Measurements from ENCODE around the gene AUTS2. TPM values are rescaled to one million over a fixed set of nuclear protein-coding genes. Genes with fewer than 3 reads are reported as not detected.

Gene AUTS2
- polyA plus RNA-seq, 1 donor from 2014 or later: 97.3 TPM

DNA sequence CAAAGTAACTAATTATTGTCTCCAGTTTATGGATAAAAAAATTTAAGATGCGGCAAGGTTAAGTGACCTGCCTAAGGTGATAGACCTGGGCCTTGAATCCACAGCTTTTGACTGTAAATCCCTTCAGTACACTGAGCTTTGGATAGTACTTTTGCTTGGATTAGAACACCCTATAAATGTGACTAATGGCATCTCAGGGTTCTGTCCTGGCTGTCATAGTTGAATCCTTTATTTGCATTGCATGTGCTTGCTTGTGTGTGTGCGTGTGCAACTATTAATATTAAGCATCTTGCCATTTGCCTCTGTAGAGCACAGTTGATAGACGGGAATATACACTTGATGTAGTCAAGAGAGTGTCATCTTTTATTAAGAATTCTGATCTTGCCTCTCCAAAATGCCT lies 228.0 kb downstream of the AUTS2 start:
- Histone ChIP-seq H3K4me3 (ENCODE audit: low read length) (no peak overlapping the region), H3K9me3 (ENCODE audit: low read length) (no peaks in the 10 kb centered on the region), H3K4me2 (ENCODE audit: low read length) (no peak overlapping the region), H3K9ac (ENCODE audit: low read length) (no peak overlapping the region), H3K27ac (ENCODE audit: low read length) (no peak overlapping the region), H3K36me3 (ENCODE audit: insufficient read depth, low read length) (no peaks in the 10 kb centered on the region), H3K79me2 (replicated peaks; ENCODE audit: insufficient read depth, low read length) (peaks cover 34% of the 10 kb centered on the region), H3K27me3 (ENCODE audit: insufficient read depth, low read depth, low read length) (no peaks in the 10 kb centered on the region), H3K9me2 (ENCODE audit: insufficient read depth, low read length) (no peaks in the 10 kb centered on the region), H3F3A (ENCODE audit: insufficient read depth, low read length, poor library complexity, severe bottlenecking) (no peaks in the 10 kb centered on the region), H2AFZ (ENCODE audit: low read depth, low read length) (no peak overlapping the region), H4K20me1 (ENCODE audit: insufficient read depth) (no peaks in the 10 kb centered on the region)
- TF ChIP-seq EP300 (conservative IDR thresholded peaks at IDR 0.05; ENCODE audit: poor library complexity, severe bottlenecking): peak; percentile 33
- no peak for TF ChIP-seq MXI1 (conservative IDR thresholded peaks at IDR 0.05; ENCODE audit: poor library complexity, severe bottlenecking)
- TF ChIP-seq, protein P1, sequence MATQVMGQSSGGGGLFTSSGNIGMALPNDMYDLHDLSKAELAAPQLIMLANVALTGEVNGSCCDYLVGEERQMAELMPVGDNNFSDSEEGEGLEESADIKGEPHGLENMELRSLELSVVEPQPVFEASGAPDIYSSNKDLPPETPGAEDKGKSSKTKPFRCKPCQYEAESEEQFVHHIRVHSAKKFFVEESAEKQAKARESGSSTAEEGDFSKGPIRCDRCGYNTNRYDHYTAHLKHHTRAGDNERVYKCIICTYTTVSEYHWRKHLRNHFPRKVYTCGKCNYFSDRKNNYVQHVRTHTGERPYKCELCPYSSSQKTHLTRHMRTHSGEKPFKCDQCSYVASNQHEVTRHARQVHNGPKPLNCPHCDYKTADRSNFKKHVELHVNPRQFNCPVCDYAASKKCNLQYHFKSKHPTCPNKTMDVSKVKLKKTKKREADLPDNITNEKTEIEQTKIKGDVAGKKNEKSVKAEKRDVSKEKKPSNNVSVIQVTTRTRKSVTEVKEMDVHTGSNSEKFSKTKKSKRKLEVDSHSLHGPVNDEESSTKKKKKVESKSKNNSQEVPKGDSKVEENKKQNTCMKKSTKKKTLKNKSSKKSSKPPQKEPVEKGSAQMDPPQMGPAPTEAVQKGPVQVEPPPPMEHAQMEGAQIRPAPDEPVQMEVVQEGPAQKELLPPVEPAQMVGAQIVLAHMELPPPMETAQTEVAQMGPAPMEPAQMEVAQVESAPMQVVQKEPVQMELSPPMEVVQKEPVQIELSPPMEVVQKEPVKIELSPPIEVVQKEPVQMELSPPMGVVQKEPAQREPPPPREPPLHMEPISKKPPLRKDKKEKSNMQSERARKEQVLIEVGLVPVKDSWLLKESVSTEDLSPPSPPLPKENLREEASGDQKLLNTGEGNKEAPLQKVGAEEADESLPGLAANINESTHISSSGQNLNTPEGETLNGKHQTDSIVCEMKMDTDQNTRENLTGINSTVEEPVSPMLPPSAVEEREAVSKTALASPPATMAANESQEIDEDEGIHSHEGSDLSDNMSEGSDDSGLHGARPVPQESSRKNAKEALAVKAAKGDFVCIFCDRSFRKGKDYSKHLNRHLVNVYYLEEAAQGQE (IDR thresholded peaks at IDR 0.05; ENCODE audit: borderline replicate concordance): no peak

DNA sequence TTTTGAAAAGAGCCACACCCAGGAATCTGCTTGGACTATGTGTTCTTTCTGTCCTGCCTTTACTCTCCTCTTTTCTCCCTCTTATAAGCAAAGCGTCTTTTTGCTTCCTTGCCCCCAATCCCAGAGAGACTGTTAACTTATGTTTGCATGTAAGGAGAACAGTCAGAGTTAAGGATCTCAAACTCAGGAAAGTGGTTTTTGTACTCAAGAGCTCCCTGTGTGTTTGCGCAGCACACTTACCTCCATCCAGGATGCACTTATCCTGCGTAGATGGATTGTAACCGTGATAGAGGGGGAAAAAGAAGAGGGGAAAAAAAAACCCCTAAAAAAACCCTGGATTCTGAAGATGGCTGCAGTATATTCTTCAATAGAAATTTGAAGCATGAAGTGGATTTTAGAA lies 228.9 kb downstream of the AUTS2 start:
- H4K20me1 ChIP-seq (ENCODE audit: insufficient read depth): no peaks in the 10 kb centered on the region
- peaks cover 34% of the 10 kb centered on the region for H3K79me2 ChIP-seq (replicated peaks; ENCODE audit: insufficient read depth, low read length)
- TF ChIP-seq EP300 (conservative IDR thresholded peaks at IDR 0.05; ENCODE audit: poor library complexity, severe bottlenecking) (no peak), POLR2AphosphoS5 (IDR thresholded peaks at IDR 0.05) (no peak), MXI1 (conservative IDR thresholded peaks at IDR 0.05; ENCODE audit: poor library complexity, severe bottlenecking) (no peak), TAF1 (IDR thresholded peaks at IDR 0.05; ENCODE audit: low read depth) (no peak), SMC3 (conservative IDR thresholded peaks at IDR 0.05; ENCODE audit: poor library complexity) (no peak), EZH2 (IDR thresholded peaks at IDR 0.05; ENCODE audit: borderline replicate concordance, insufficient read depth, low read length, poor library complexity, severe bottlenecking) (no peak), RAD21 (conservative IDR thresholded peaks at IDR 0.05) (no peak)
- TF ChIP-seq, protein P1 (IDR thresholded peaks at IDR 0.05; ENCODE audit: borderline replicate concordance): no peak
- TF ChIP-seq, protein P2, sequence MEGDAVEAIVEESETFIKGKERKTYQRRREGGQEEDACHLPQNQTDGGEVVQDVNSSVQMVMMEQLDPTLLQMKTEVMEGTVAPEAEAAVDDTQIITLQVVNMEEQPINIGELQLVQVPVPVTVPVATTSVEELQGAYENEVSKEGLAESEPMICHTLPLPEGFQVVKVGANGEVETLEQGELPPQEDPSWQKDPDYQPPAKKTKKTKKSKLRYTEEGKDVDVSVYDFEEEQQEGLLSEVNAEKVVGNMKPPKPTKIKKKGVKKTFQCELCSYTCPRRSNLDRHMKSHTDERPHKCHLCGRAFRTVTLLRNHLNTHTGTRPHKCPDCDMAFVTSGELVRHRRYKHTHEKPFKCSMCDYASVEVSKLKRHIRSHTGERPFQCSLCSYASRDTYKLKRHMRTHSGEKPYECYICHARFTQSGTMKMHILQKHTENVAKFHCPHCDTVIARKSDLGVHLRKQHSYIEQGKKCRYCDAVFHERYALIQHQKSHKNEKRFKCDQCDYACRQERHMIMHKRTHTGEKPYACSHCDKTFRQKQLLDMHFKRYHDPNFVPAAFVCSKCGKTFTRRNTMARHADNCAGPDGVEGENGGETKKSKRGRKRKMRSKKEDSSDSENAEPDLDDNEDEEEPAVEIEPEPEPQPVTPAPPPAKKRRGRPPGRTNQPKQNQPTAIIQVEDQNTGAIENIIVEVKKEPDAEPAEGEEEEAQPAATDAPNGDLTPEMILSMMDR (IDR thresholded peaks at IDR 0.05; ENCODE audit: poor library complexity, severe bottlenecking): no peak
- no peaks in the 10 kb centered on the region for H3K9me2 ChIP-seq (ENCODE audit: insufficient read depth, low read length)
- H3K27me3 ChIP-seq (ENCODE audit: insufficient read depth, low read depth, low read length): no peaks in the 10 kb centered on the region
- no peak overlapping the region for H3K4me2 ChIP-seq (ENCODE audit: low read length)
- no peak overlapping the region for H3K9ac ChIP-seq (ENCODE audit: low read length)
- H3F3A ChIP-seq (ENCODE audit: insufficient read depth, low read length, poor library complexity, severe bottlenecking): no peaks in the 10 kb centered on the region
- no peak overlapping the region for H2AFZ ChIP-seq (ENCODE audit: low read depth, low read length)
- H3K4me3 ChIP-seq (ENCODE audit: low read length): no peak overlapping the region
- no peaks in the 10 kb centered on the region for H3K9me3 ChIP-seq (ENCODE audit: low read length)
- no peak overlapping the region for H3K27ac ChIP-seq (ENCODE audit: low read length)
- H3K36me3 ChIP-seq (ENCODE audit: insufficient read depth, low read length): no peaks in the 10 kb centered on the region
